ENCODE results near the gene KRT7.

KRT7 gene

DNA sequence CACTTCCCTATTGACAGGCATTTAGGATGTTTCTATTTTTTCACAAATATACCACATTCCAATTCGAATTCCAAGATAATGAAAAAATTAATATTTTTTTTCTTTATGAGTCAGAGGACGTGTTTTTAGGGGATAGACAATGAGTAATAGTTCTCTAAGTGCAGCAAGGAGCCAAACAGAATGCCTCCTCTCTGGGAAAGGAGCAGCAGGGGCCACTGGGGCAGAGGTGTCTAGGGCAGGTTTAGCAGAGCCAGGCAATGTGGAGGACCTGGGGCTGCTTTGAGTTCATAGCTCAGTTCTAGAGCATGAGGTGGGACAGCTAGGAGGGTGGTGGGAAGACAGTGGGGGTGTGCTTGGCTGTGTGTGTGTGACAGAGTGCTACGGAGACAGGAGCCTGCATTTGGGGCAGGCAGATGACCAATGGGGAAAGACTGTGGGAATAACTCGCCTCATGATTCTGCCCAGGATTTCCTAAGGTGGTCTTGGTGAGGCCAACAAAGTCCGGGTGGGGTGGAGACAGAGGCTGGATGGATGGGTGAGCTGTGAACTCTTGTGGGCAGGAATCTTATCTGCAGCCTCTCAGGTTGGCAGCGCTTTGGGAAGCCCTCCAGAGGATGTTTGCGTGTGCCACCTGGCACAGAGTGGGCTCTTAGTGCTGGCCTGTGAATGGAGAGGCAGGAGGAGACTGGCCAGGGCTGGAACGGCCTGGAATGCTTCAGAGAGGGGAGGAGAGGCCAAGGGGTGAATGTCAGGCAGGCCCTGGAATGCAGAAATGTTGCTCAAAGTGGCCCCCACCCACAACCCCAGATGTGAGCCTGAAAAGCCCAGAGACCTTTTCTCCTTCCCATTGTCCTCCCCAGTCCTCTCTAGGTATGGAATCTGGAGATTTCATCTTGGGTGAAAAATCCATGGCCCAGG lies 2.4 kb upstream of the KRT7 start:
- Histone ChIP-seq H3K27me3 (peaks cover 0 to 18% (median 15%) of the 10 kb centered on the region in 11 experiments; a peak in 16 of 22 replicates), H3K9me3 (replicated peaks in 1 of 11) (no peaks in the 10 kb centered on the region), H3K4me1 (peaks cover 11 to 48% (median 17%) of the 10 kb centered on the region in 10 experiments), H3K36me3 (no peaks in the 10 kb centered on the region), H3K9ac (no peak overlapping the region), H4K20me1 (no peaks in the 10 kb centered on the region; a peak in 1 of 22 replicates), H3K4me2 (peak overlapping the region in 1 of 11 experiments; percentile 28; a peak in 2 of 22 replicates), H3K4me3 (no peak overlapping the region), H3K27ac (no peak overlapping the region)
- TF ChIP-seq Cebpa-rat (IDR thresholded peaks at IDR 0.05): no peak

DNA sequence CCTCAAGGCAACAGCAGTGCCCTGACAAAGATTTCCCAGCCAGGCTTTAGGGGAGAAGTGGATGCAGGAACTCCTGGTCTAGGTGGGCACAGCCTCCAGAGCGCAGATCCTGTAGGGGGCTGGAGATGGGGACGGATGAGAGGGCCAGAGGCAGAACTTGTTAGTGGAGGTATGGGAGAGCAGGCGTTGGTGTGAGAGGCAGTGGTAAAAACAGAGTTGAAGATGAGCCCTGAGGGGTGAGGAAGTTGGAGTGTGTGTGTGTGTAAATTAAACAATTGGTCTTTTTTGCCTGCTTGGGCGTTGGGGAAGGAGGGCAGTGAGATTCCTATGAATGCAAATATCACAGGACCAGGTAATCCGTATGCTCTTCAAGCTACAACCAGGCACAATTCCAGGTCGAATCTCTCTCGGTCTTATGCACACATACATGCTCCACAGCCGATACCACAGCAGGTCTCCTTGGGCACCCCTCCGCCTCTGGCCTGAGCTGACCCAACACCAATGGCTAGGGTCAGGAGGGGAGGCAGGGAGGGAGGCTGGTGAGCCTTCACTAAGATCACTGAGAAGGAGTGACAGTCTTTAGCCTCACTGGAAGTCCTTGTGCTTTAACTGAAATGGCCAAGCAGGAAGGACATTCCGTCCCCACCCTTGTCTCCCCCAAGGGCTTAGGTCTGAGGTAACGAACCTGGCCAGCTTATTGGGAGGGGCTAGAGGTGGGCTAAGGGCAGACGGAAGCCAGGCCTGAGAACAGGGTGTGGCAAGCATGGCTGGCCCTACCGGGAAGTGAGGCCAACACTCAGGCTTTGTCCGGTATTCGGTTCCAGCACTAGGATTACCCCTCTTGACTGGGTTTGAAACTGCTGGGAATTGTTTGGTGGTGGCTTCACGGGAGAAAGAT lies 1.5 kb upstream of the KRT7 start:
- Histone ChIP-seq H3K4me1 (peaks cover 16 to 44% (median 24%) of the 10 kb centered on the region in 10 experiments), H3K27ac (no peak overlapping the region), H3K27me3 (peaks cover 0 to 18% (median 15%) of the 10 kb centered on the region in 11 experiments; a peak in 16 of 22 replicates), H3K4me3 (no peak overlapping the region), H4K20me1 (no peaks in the 10 kb centered on the region; a peak in 1 of 22 replicates), H3K4me2 (peak overlapping the region in 3 of 11 experiments; percentile 18 to 66 (median 28); a peak in 5 of 22 replicates), H3K9ac (no peak overlapping the region), H3K36me3 (no peaks in the 10 kb centered on the region), H3K9me3 (replicated peaks in 1 of 11) (no peaks in the 10 kb centered on the region)
- no peak for TF ChIP-seq Cebpa-rat (IDR thresholded peaks at IDR 0.05)

- no peak overlapping the region for H3K9ac ChIP-seq
- TF ChIP-seq Cebpa-rat (IDR thresholded peaks at IDR 0.05): no peak
- no peaks in the 10 kb centered on the region for H3K9me3 ChIP-seq (replicated peaks in 1 of 11)
- H3K4me2 ChIP-seq: peak overlapping the region in 1 of 11 experiments; percentile 66; a peak in 2 of 22 replicates
- H3K4me3 ChIP-seq: no peak overlapping the region
- no peaks in the 10 kb centered on the region for H3K36me3 ChIP-seq
- H3K4me1 ChIP-seq: peaks cover 16 to 41% (median 24%) of the 10 kb centered on the region in 10 experiments
- no peaks in the 10 kb centered on the region; a peak in 1 of 22 replicates for H4K20me1 ChIP-seq
- H3K27me3 ChIP-seq: peaks cover 0 to 18% (median 15%) of the 10 kb centered on the region in 11 experiments; a peak in 16 of 22 replicates
- H3K27ac ChIP-seq: no peak overlapping the region
Observed at GRCh38 chr12:52232203-52232673, 805 bp upstream of the KRT7 start.

DNA sequence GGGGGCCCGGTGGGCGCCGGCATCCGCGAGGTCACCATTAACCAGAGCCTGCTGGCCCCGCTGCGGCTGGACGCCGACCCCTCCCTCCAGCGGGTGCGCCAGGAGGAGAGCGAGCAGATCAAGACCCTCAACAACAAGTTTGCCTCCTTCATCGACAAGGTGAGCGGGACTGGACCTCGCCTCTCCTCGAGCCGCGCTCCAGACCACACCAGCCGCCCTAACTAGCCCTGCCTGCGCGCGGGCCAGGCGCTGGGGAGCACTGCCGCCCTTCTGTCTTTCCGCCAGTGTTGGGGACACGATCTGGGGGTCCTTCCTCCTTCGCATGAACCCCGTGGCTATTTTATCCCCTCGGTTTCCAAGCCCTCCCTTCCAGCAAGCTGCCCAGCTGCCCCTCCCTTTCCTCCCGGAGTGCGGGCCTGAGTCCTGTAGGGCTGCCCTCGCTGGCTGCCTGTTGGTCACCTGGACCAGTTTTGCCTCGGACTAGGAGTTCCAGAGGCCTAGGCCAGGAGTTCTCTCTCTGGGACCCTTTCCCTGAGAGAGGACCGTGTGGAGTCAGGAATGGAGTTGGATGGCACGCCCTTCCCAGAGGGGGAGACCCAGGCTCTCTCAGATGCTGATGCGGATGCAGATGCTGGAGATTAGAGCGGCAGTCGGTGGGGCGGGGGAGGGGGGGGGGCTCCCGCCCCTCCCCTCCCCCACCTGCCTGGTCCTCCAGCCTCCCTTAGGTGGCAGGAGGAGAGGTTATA lies 592 bp downstream of the KRT7 start:
- H3K9ac ChIP-seq: no peak overlapping the region
- H3K4me3 ChIP-seq: no peak overlapping the region
- no peak overlapping the region for H3K27ac ChIP-seq
- peaks cover 16 to 45% (median 27%) of the 10 kb centered on the region in 10 experiments for H3K4me1 ChIP-seq
- H3K4me2 ChIP-seq: peak overlapping the region in 1 of 11 experiments; percentile 72; a peak in 2 of 22 replicates
- H3K36me3 ChIP-seq: no peaks in the 10 kb centered on the region
- no peak for TF ChIP-seq Cebpa-rat (IDR thresholded peaks at IDR 0.05)
- peaks cover 0 to 18% (median 15%) of the 10 kb centered on the region in 11 experiments; a peak in 16 of 22 replicates for H3K27me3 ChIP-seq
- no peaks in the 10 kb centered on the region for H3K9me3 ChIP-seq (replicated peaks in 1 of 11)
- H4K20me1 ChIP-seq: no peaks in the 10 kb centered on the region; a peak in 1 of 22 replicates

DNA sequence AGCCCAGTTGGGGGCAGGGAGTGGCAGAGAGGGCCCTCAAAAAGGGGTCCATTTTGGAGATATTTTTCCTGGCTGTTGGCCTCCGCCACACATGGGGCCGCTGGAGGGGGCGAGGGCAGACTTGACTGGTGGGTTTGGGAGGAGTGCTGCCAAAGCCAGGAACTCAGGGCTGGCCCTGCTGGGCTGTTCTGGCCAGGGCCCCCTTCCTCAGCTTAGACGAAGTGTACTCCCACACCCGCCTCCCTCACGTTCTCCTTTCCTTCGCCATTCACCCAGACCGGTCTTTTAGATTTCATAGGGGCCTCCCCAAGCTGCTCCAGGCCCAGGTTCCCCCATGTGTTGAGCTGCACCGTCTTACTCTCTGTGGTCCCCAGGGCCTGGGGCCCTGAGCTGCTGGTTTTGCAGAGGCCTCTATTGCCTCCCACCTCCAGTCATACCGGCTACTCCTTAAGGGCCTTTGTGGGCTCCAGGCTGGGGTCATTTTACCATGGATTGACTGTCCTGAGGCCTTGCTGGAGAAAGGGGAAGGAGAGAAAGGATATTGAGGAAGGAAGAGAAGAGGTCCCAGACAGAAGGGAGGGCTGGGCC lies 1.3 kb downstream of the KRT7 start:
- peak overlapping the region; percentile 64 to 93 (median 77); a peak in 21 of 22 replicates for H3K4me2 ChIP-seq
- no peak for TF ChIP-seq Cebpa-rat (IDR thresholded peaks at IDR 0.05)
- H4K20me1 ChIP-seq: no peaks in the 10 kb centered on the region; a peak in 1 of 22 replicates
- peaks cover 16 to 45% (median 27%) of the 10 kb centered on the region in 10 experiments for H3K4me1 ChIP-seq
- H3K27ac ChIP-seq: peak overlapping the region in 1 of 11 experiments; percentile 48; a peak in 4 of 22 replicates
- no peaks in the 10 kb centered on the region for H3K36me3 ChIP-seq
- H3K27me3 ChIP-seq: peaks cover 0 to 18% (median 15%) of the 10 kb centered on the region in 11 experiments; a peak in 16 of 22 replicates
- H3K4me3 ChIP-seq: no peak overlapping the region
- no peaks in the 10 kb centered on the region for H3K9me3 ChIP-seq (replicated peaks in 1 of 11)
- H3K9ac ChIP-seq: no peak overlapping the region

DNA sequence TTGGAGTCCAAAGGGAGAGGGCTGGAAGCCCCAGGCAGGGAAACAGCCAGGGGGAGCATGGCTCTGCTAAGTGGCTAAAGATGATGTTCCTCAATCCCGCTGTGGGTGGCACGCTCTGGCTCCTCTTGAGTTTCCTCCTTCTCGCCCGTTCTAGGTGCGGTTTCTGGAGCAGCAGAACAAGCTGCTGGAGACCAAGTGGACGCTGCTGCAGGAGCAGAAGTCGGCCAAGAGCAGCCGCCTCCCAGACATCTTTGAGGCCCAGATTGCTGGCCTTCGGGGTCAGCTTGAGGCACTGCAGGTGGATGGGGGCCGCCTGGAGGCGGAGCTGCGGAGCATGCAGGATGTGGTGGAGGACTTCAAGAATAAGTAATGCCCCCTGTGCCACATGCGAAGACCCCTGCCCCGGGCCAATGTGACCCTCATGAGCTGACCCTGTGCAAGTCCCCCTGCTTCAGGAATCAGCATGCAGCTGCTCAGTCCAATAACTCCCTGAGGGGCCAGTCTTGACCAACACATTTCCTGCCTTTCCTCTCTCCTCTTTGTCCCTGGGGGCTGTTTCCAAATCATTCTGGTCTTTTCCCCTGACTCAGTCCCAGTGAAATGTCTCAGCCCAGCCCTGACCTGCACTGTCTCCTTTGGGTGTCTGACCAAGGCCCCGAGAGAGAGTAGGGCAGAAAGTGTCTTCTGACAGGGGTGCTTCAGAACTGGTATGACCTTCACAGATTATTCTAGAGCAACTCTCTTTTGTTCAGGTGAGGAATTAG lies 2.1 kb downstream of the KRT7 start:
- peaks cover 0 to 18% (median 15%) of the 10 kb centered on the region in 11 experiments; a peak in 16 of 22 replicates for H3K27me3 ChIP-seq
- H3K9me3 ChIP-seq (replicated peaks in 1 of 11): no peaks in the 10 kb centered on the region
- TF ChIP-seq Cebpa-rat (IDR thresholded peaks at IDR 0.05): no peak
- H3K4me1 ChIP-seq: peaks cover 16 to 45% (median 27%) of the 10 kb centered on the region in 10 experiments
- 0 out of 20 replicates have a peak overlapping the region, but pooled peaks of 1 of the 10 experiments have one; percentile 9 for H3K4me3 ChIP-seq
- peak overlapping the region in 4 of 11 experiments; percentile 5 to 55 (median 38); a peak in 7 of 22 replicates for H3K27ac ChIP-seq
- peak overlapping the region; percentile 64 to 93 (median 77) for H3K4me2 ChIP-seq
- no peaks in the 10 kb centered on the region for H3K36me3 ChIP-seq
- H4K20me1 ChIP-seq: no peaks in the 10 kb centered on the region; a peak in 1 of 22 replicates
- H3K9ac ChIP-seq: peak overlapping the region in 2 of 11 experiments; percentile 41 to 42; a peak in 2 of 22 replicates

- H3K36me3 ChIP-seq: no peaks in the 10 kb centered on the region
- H3K4me3 ChIP-seq: 0 out of 20 replicates have a peak overlapping the region, but pooled peaks of 1 of the 10 experiments have one; percentile 9
- H3K27me3 ChIP-seq: peaks cover 0 to 18% (median 15%) of the 10 kb centered on the region in 11 experiments; a peak in 16 of 22 replicates
- H3K4me1 ChIP-seq: peaks cover 16 to 45% (median 27%) of the 10 kb centered on the region in 10 experiments
- peak overlapping the region in 2 of 11 experiments; percentile 41 to 42; a peak in 2 of 22 replicates for H3K9ac ChIP-seq
- peak overlapping the region; percentile 64 to 93 (median 77); a peak in 21 of 22 replicates for H3K4me2 ChIP-seq
- TF ChIP-seq Cebpa-rat (IDR thresholded peaks at IDR 0.05): no peak
- H3K27ac ChIP-seq: peak overlapping the region in 3 of 11 experiments; percentile 27 to 55 (median 48); a peak in 5 of 22 replicates
- no peaks in the 10 kb centered on the region; a peak in 1 of 22 replicates for H4K20me1 ChIP-seq
- H3K9me3 ChIP-seq (replicated peaks in 1 of 11): no peaks in the 10 kb centered on the region
Observed at GRCh38 chr12:52235822-52236361, 2.8 kb downstream of the KRT7 start.
